Right renal cortex interstitium (tissue), 3 donors: ENCODE results near the gene MT4. TPM values are rescaled to one million over a fixed set of nuclear protein-coding genes. Genes with fewer than 3 reads are reported as not detected.

Experiments
- DNase-seq, 3 donors: peaks; one replicate each; pipeline ENCODE4 v3.0.0-alpha.2; 2013; ENCODE audit warnings: low read depth in 3 of 3, low spot score in 2 of 3
- polyA plus RNA-seq, 3 donors: library from polyadenylated mRNA; unstranded; fragments of 120-200 nt; gene quantifications; one replicate each; pipeline ENCODE4 v1.2.1, GENCODE V29; 2013; ENCODE audit not compliant: insufficient read length in 3 of 3

MT4 gene
- polyA plus RNA-seq, 3 donors = not detected

DNA sequence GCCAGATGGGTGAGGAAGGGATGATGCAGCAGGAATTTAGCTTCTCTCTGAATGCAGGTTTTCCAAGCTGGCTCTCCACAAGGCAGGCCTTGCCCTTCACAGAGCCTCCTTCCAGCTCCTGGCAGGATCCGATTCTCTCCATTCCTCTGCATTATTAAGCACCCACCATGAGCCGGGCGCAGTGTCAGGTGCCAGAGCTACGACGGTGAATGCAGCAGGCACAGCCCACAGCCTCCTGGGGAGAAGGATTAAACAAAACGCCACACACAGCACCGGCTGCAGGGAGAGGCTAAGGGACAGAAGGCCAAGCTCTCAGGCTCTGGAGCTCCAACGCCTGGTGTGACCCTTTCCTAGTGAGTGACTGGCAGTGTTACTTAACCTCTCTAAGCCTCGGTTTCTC is 36.5 kb downstream of the MT4 start:
- DNase-seq = no peak

DNA sequence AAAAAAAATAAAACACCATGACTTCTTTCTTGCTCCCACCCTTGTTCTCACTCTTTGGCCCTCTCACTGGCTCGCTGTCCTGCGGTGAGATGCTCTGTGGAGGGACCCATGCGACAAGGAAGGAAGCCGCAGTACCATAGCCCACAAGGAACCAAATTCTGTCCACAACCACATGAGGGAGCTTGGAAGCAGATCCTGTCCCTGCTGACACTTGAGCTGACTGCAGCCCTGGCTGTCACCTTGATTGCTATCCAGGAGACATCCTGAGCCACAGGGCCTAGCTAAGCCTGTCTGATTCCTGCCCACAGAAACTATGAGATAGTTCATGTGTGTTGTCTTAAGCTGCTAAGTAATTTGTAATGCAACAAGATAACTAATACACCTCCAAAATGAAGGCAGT is 38.7 kb downstream of the MT4 start:
- DNase-seq = no peak

DNA sequence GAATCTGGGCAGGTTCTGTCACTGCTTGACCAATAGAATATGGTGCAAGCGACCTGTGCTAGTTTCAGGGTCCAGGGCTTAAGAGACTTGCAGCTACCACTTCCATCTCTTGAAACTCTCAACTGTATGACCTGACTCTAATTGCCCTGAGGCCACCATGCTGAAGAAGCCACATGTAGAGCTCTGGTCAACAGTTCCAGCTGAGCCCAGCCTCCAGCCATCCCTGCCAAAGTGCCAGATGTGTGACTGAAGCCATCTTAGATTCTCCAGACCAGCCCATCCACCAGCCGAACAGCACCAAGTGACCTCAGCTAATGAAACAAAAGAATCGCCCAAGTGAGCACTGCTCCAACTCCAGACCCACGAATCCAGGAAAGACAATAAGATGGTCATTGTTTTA is 40.1 kb downstream of the MT4 start:
- DNase-seq = no peak

DNA sequence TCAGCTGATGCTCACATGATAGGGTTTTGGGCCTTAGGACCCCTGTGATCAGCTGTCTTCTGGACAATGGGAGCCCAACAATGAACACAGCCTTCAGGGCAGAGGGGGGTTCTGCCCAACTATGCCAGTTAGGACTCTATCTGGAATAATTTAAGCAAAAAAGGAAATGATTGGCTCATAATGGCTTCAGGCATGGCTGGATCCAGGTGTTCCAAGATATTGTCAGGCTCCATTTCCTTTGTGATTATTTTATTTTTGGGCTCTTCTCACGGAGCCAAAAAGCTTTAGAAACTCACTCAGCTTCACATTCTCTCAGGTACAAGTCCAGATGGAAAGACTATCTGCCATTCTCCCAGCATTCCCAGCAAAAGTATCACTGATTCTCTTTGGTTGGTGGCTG is 40.6 kb downstream of the MT4 start:
- no peak for DNase-seq

DNA sequence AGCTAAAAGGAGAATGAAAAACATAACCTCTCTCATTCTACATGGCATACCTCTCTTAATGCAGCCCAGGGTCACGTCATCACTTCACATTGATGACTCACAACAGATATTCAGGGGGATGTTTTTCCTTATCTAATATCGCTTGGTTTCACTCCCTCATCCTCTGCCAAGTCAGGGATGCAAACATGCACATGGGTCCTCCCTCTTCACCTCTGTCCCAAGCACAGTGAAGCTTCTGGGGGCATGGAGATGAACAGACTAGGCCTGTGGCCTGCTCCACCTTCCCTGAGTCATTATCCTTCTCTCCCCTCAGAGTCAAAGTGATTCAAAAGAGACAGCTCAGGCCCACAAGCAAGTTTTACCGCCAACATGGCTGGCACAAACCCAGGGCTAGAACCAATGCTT is 41.2 kb downstream of the MT4 start:
- DNase-seq = no peak

DNA sequence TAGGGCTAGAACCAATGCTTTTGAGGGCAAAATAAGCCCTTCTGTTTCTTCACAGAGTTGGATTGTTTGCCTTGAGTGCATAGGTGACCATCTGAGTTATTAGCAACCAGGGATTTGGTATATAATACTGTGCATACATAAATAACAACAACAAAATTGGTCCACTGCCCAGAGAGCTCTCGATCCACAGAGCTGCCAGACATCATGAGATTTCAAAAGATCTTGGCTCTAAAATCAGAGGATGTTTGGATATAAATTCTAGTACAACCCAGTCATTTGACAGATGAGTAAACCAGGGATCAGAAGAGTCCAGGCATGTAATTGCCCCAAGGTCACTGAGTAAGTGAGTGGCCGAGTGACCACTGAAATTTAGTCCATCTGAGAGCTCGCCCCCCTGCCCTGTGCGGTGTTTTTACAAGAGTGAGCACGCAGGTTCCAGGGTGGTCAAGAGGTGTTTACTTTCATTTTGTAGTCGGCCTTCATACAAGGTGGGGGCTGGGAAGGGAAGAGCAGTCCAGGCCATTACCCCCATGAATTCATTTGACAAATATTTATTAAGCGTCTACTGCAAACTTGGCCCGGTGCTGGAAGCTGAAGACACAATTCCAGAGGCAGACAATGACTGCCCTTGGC is 41.7 kb downstream of the MT4 start:
- no peak for DNase-seq

DNA sequence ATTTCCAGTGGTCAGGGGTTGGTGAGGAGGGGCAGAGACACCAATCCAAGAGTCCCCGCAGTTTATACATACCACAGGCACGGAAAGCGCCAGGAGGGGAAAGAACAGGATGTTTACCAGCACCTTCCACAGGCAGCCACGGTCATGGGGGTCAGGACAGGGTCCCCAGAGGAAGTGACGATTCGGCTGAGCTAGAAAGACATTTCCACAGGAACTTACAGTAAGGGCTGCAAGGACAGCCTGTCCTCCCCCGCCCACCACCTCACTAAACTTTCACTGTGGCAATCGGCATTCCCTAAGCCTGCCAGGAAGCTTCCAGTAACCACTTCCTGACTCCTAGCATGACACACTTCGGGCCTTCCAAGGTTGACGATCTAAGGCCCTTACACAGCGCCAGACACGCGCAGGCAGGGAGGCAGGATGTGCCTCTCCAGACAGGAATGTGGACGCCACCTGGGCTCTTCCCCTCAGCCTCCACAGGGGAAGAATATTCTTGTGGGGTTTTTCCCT is 42.3 kb downstream of the MT4 start:
- DNase-seq = no peak

DNA sequence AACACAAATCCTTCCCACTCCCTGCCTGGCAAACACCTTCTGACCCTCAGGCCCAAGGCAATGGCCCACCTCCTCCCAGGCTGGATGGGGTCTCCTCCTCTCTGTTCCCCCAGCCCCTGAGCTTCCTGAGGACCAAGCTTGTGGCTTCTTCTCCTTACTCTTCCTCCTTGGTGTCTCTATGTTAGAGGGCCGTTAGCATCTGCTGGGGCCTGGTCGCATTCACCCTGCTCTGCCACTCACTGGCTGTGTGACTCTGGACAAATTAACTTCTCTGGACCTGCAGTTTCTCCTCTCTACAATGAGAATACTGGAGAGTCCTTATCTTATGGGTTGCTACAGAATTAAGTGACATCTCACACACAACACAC is 42.8 kb downstream of the MT4 start:
- DNase-seq = no peak

DNA sequence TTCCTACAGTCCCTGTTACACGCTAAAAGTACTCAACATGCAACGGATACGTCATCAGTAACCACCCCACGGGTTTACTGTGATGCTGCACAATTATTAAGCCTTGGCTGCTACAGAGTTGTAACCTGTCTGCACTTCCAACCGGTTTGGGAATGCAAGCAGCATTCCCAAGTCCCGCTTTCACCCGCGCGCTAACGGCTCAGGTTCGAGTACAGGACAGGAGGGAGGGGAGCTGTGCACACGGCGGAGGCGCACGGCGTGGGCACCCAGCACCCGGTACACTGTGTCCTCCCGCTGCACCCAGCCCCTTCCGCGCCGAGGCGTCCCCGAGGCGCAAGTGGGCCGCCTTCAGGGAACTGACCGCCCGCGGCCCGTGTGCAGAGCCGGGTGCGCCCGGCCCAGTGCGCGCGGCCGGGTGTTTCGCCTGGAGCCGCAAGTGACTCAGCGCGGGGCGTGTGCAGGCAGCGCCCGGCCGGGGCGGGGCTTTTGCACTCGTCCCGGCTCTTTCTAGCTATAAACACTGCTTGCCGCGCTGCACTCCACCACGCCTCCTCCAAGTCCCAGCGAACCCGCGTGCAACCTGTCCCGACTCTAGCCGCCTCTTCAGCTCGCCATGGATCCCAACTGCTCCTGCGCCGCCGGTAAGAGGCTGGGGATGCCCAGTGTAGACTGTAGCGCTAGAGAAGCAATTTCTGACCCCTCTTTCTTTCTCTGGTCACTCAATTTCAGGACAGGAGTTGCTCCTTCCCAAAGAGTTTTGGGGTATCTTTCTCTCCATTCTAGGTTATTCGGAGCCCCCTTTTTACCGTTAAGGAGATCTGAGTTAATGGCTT is 43.4 kb downstream of the MT4 start, which contains the start of gene MT2A:
Gene MT2A, plus strand, starts transcription at position 542 of the 833 bp plus-strand sequence. Its CDS starts 72 bp downstream, at position 614.
- peak in 1 of 3 donors; percentile 74 for DNase-seq

DNA sequence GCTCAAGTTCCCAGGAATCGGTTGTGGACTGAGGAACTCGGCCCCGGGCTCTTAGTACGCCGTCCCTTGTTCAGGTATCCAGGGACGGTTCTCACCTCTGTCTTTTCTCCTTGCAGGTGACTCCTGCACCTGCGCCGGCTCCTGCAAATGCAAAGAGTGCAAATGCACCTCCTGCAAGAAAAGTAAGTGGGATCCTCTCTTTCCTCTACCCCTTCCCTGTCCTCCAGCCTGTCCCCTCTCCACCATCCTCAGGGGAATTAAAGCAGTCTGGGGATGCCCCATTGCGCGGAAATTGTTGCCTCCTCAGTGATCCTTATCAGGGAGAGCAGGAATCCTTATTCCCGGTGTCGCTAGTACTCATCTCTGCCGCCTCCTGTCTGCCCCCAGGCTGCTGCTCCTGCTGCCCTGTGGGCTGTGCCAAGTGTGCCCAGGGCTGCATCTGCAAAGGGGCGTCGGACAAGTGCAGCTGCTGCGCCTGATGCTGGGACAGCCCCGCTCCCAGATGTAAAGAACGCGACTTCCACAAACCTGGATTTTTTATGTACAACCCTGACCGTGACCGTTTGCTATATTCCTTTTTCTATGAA is 44.1 kb downstream of the MT4 start:
- DNase-seq = no peak

DNA sequence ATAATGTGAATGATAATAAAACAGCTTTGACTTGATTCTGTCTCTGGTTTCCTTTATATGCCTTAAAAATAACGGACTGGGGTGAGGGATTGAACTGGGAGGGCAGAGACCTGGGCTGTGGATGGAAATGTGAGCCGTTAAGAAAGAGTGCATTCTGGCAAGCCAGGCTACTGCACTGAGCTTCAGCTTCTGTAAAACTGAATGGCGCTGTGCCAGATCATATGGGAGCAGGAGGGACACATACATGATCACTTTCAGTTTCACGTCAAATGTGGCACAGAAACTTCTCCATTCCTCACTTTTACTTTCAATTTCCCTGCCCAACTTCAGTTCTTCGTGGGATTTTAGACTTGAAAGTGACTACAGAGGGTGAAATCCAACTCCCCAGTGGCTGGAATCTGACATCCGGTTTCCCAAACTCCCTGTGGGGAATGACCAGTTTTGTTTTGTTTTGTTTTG is 44.6 kb downstream of the MT4 start:
- DNase-seq = peak in 1 of 3 donors; percentile 59

DNA sequence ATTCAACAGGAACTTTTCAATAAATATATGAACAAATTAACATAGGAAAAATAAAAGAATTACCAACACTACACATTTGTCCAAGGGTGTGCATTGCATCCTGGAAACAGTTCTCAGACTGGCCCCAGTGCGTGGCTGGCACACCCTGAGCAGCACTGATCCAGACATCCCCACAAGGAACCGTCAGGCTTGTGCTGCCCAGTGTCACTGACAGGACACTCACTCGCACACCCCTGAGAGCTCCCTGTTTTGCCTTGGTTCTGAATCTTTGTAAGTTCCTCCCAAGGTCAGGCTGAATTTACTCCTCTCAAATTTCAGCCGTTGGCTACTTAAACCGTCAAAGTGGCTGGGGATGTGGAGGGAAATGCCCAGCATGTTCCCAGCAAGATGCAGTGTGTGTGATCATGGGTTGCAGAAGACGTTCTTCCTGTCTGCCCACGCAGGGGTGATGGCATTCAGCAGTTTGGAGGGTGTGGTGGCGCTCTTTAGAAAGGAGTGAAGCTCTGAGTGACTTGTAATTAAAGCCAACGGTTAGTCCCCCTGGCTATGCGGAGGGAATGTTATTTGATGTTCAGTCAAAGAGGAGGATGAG is 45.2 kb downstream of the MT4 start:
- DNase-seq = no peak

DNA sequence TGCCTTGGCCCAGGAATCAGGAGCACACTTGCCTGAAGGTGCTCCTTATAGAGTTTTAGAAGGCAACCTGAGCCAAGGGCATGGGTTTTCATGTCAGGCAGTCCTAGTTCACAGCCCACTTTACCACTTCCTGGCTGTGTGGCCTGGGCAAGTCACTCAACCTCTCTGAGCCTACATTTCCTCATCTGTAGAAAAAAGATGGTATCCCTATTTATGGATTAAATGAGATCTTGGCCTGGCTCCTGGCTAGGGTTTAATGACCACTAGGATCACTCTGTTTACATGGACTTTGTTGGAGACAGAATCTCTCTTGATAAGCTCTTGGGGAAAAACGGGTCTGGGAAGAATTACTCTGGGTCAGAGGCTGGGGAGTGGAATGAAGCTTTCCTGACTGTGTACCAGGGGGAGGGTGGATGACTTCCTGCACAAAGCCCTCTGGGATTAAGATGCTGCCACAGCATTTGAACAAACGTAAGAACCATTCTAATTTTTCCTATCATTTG is 45.8 kb downstream of the MT4 start:
- DNase-seq = no peak

DNA sequence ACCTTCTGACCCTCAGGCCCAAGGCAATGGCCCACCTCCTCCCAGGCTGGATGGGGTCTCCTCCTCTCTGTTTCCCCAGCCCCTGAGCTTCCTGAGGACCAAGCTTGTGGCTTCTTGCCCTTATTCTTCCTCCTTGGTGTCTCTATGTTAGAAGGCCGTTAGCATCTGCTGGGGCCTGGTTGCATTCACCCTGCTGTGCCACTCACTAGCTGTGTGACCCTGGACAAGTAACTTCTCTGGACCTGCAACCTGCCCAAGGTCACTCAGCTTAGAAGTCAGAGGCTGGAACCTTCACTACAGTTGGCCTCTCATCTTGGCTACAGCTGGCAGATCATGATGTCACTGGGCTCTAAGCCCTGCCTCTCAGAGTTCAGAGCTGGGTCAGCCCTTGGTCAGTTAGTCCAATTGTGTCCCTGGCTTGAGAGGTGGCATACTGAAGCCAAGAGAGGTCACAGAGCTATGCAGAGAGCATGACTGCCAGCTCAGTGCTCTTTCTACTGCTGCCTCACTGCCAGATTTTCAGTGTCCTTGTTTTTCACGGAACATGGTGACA is 46.5 kb downstream of the MT4 start:
- no peak for DNase-seq

DNA sequence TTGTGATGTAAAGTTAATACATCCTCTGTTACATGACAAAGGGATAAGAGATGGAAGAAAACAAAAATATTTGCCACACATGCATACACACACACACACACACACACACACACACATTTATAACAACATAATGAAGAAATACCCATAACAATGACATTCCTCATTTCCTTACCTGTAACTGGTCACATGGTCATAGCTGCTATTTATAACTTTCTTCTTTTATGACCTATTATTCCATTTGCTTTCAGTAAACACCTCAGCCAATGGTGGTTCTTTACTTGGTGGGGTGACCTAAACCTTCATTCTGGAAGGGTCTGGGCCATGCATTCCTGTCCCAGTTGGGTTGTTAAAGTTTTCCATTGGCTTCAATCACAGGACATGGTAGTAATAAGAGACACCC is 48.8 kb downstream of the MT4 start:
- DNase-seq = no peak

DNA sequence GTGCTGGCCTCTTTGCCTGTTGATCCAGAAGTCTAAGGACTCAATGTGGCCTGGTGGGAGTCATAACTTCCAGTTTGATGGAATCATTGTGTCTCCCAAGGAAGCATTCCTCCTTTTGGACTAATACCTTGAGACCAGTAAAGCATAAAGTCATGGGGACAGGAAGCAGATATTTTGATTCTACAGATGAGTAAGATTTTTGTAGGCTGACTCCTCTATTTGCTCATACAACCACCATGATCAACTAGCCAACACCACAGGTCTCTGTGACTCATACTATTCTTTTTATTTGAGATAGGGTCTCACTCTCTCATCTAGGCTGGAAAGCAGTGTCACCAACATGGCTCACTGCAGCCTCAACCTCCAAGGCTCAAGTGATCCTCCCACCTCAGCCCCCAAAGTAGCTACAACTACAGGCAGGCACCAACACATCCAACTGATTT is 49.7 kb downstream of the MT4 start:
- no peak for DNase-seq

DNA sequence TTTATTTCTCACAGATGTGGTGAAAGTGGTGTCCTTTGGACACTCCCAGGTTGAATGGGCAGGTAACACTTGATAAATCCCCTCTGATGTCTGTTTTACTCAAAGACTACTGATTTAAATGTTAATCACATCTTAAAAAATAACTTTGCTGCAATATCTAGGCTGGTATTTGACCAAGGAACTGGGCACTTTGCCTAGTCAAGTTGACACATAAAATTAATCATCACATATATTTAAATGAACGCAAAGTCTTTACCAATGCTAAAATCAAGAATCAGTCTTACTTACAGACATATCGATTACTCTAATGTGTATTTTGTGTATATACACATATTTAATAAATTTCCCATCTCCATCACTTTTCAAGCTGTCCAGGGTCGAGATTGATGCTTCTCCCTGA is 50.5 kb downstream of the MT4 start:
- DNase-seq = no peak

DNA sequence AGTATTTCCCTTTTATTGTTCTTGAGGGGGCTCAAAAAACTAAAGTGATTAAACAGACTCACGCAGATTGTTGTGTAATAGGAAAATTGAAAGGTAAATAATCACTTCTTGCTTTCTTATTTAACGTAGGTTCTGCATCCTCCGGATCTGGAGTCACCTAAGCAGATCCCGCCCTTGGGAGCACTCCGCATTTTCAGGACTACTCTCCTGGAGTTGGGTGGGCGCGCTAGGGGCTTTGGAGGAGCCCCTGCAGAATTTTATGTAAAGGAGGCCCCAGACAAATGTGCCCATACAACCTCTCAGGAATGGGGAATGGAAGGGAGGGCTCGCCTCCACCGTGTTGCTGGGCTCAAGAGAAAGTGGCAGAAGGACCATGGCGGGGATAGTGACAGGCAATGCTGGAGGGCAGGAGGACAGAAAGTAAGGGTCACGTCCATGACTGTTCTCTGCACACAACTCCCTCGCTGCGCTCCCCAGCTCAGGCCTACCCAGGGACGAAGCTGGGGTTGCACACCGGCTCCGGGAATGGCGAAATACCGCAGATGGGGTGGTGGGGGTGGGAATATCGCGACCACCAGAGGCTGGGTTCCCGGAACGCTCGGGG is 51.8 kb downstream of the MT4 start:
- no peak for DNase-seq

DNA sequence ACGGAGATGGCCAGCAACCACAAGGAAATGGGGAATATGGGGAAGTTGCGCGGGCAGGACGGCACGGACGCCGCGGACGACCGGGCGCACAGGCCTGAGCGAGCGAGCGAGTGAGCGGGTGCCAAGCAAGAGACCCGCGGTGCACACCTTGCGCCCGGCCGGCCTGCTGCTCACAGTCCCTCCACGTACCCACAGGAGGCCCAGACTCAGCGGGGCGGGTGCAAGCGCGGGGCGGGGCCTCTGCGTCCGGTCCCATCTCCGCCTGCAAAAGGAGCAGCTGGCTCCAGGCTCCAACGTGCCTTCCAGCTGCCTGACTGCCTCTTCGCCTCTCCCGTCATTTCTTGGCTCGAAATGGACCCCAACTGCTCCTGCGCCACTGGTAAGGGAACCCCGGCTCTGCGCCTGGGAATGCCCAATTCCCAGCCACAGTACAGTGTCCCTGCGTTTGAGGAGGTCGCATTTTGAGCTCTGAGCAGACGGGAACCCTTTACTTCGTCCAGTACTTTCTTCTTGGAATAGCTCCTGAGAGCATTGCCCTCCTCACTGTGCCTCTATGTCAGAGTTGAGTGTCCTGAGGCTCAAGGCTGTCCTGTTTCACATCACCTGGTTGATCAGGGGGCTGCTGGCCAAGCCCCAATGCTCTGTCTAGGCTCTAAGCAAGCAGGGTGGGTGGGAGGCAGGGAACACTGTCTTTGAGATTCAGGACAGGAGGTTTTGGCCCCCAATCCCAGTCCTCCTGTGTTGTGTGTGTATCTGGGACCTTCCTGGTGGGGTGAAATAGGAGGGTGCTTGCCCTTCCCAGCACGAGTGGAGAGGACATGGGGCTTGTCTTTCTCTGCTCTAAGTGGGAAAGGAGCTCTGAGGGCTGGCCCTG is 52.6 kb downstream of the MT4 start:
- DNase-seq = no peak
